HG03521 (cell line): Measurements from ENCODE around the gene AFF2.
"Not testable (repeated sequence)": the region's sequence is repeated elsewhere in the genome, so short reads cannot be mapped to it uniquely, and the experiment has no call there.

Experiments used
- ATAC-seq: cut with Tn5 transposase; IDR thresholded peaks from one replicate; pipeline ENCODE4 v1.9.1; 2021; ENCODE audit warnings: mild to moderate bottlenecking, moderate library complexity; ENCODE audit not compliant: unreplicated experiment

The AFF2 gene

GRCh38 chrX:148629434-148629833, 129.0 kb downstream of the AFF2 start:
- ATAC-seq, result no peak

GRCh38 chrX:148632444-148632843, 132.0 kb downstream of the AFF2 start:
- ATAC-seq, result no peak

DNA sequence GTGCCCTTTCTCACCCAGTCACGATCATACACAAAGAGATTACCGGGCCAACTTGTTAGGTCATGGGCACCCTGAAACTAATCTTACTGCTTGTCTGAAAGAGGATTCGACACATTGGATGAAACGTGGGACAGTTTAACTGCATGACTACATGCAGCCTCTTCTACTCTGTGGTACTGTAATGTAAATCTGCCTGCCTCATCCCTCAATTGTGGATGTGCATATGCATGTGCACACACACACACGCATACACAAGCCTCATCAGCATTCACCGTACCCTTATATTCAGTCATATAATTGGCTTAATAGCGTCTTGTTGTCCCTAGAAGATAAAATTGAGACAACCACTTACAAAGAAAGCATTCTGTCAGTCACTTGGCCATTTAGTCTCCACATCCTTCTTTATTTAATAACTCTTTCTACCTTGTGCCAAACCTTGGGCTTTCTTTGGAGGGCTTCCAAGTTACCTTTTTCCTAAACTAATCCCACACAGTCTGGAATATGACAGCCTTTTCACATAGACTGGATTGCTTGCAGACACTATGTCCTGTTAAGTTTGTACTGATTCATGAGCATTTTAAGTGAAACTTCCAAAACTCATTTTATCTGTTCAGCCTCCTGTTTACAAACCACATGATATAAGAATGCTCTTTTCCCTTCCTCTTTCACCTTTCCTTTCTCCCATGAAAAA, 132.9 kb downstream of the AFF2 start:
- ATAC-seq, result no peak

DNA sequence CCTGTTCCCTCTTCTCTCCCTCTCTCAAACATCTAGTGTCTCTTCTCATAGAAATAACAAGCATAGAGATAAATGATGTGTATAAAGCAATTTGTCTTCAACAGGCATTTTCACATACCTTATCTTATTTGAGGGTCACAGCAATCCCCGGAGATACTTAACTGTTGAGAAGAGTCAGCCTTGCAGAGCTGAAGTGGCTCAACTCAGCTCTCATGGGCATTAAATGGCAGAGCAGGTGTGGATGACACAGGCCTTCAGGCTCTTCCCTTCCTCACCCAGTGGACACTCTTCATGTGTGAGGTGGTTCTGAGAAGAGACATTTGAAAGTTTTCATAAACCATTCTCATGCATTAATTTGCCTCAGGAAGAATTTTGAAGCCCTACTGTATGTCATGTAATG, 134.2 kb downstream of the AFF2 start:
- no peak for ATAC-seq

DNA sequence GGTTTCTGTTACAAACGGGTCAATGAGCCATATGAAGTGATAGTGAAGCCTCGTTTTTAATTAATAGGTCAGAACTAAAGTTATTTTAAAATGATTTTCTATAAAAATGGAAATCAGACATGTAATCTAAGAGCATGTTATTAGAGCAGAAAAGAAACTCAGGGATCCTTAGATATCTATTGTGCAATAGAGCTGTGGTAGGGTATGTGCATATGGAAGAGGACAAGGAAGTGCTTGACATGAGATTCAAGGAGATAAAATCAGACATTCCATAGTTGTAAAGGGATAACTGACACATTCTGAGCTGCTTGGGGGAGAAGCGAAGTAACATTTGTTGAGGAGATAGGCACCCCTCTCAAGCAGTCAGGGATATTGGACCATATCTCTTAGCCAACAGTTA, 143.0 kb downstream of the AFF2 start:
- ATAC-seq, result no peak

DNA sequence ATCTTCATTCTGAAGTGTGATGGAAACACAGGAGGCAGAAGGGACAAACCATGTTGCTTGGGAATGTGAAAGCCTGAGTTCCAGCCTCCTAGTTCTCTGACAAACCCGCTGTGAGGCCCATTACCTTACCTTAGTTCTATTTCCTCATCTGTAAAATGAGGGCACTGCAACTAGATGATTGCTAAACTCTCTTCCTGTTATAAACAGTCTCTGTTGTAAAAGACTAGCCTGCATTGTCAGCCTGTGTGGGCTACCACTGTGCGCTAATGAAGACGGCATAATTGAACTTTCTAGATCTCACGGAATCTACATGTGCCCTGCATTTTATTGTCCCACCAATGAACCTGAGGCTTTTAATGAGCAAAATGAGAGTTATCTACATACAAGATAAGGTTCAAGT, 147.2 kb downstream of the AFF2 start:
- ATAC-seq, result no peak

- ATAC-seq, result no peak
These were observed 148.9 kb downstream of the AFF2 start for GRCh38 chrX:148649145-148649795.

- ATAC-seq, result no peak
These were observed 157.8 kb downstream of the AFF2 start for GRCh38 chrX:148658115-148658730.

DNA sequence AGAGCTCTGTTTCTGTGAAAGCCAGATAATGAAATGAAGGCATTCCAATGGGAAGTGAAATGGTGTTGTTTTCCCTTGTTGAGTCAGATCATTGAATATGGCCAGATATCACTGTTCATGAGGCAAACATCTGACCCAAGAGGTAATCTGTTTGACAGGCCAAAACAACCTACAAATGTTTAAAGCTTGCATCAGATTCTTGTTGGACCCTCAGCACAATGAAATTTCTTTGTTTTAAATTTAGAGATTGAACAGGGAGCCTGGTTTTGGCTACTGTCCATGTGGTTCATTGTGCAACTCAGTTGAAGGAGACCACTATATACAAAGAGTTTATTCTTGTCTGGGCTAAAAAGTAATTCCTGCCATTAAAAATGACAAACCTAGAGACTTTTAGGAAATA, 159.1 kb downstream of the AFF2 start:
- no peak for ATAC-seq

DNA sequence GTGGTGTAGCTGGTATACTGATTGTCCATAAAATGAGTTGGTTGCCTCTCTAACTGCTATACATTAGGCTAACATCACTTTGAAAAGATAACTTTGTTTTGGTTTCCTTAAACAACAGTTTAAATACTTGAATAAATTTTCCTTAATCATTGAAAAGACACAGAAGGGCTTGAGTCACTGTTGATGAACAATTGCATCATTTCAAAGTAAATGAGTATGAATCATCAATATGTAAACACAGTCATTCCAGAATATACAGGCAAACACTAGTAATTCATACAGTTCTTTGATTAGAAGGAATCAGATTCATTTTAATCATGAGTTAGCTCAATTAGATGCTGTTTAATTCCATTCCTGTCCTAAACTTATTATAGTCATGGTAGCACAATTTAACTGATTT, 160.6 kb downstream of the AFF2 start:
- no peak for ATAC-seq

GRCh38 chrX:148662014-148662413, 161.6 kb downstream of the AFF2 start:
- ATAC-seq, result no peak

DNA sequence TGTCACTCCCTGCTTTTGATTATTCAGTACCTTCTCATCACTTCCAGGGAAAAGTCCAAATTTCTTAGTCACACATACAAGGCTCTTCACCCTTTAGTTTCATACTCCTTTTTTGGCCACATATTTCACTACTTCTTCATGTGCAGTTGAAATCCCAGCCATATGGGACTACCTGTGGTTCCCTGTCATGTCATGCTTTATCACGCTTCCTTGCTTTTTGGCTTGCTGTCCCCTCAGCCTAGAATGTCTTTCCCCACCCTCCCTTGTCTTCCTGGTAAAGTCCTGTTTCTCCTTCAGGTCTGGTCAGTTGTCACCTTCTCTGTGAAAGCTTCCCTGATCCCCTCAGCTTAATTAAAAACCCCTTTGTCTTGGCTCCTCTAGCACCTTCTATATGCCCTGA, 163.8 kb downstream of the AFF2 start:
- no peak for ATAC-seq

- no peak for ATAC-seq
These were observed 164.6 kb downstream of the AFF2 start for GRCh38 chrX:148664995-148665394.

- ATAC-seq, result not testable (repeated sequence)
These were observed 168.8 kb downstream of the AFF2 start for GRCh38 chrX:148669175-148669574.

DNA sequence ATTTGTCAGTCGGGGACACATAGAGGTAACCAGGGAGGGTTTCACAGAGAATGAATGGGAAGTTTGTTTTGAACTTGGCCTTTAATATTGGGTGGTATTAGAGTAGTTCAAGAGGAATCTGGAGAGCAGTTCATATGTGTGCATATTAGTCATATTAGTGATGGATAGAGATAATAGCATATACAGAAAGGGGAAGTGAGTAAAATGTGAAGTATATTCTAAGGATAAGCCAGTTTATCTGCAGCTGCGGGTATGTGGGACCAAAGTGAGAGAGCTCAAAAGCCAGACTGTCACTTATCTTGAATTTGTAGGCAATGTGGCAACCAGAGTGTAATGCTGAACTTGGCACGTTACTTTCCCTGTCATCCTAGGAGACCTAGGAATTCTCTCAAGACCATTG, 169.9 kb downstream of the AFF2 start:
- no peak for ATAC-seq

GRCh38 chrX:148672517-148672916, 172.1 kb downstream of the AFF2 start:
- ATAC-seq, result no peak

DNA sequence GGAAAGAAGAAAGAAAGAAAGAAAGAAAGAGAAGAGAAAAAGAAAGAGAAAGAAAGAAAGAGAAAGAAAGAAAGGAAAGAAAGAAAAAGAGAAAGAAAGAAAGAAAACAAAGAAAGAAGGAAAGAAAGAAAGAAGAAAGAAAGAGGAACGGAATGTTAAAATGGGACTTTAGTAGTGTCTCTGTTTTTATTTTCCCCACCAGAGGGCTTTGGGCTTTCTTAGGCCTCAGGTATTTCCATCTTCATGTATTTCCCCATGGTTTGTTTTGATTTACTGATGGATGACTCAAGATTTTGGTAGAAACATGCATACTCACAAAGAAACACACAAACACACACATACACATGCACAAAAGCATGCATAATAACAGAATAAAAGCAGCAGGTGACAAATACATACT, 181.2 kb downstream of the AFF2 start:
- no peak for ATAC-seq

- no peak for ATAC-seq
These were observed 181.8 kb downstream of the AFF2 start for GRCh38 chrX:148682206-148682605.

DNA sequence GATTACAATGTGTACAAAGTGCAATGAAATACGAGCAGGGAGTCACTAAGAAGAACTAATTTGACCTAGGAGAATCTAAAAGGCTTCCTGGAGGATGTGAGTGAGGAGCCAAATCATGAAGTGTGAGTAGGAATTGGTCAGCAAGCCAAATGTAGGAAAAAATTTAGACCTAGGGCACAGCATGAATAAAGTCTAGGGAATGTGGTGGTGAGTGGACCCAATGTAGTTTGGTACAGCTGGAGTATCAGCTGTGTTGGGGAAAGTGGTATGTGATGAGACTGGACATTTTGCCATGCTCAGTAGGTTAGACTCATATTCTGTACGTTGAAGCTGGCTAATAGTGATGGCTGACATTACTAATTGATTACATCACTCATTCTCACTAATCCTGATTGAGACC, 191.0 kb downstream of the AFF2 start:
- ATAC-seq, result no peak

- no peak for ATAC-seq
These were observed 194.8 kb downstream of the AFF2 start for GRCh38 chrX:148695255-148695654.

DNA sequence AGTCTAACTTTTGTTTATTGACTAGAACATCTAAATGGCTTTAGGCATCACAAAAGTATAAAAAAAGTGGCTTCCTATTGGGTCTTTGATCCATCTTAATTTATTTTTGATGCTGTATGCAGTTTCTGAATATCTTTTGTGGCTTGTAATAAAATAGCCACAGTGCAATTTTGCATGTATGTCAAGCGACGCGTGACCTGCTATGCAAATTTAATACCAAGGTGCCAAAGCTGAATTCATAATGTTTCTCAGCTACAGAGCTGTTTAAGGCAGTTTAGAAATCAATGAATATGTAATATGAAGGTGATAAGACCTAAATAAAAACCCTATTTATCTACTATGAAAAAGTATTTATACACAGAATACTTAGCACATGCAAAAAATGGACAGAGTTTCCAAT, 197.8 kb downstream of the AFF2 start:
- ATAC-seq, result no peak

- no peak for ATAC-seq
These were observed 199.6 kb downstream of the AFF2 start for GRCh38 chrX:148700021-148700420.
